Measurements from ENCODE around the gene ITPK1.

DNA sequence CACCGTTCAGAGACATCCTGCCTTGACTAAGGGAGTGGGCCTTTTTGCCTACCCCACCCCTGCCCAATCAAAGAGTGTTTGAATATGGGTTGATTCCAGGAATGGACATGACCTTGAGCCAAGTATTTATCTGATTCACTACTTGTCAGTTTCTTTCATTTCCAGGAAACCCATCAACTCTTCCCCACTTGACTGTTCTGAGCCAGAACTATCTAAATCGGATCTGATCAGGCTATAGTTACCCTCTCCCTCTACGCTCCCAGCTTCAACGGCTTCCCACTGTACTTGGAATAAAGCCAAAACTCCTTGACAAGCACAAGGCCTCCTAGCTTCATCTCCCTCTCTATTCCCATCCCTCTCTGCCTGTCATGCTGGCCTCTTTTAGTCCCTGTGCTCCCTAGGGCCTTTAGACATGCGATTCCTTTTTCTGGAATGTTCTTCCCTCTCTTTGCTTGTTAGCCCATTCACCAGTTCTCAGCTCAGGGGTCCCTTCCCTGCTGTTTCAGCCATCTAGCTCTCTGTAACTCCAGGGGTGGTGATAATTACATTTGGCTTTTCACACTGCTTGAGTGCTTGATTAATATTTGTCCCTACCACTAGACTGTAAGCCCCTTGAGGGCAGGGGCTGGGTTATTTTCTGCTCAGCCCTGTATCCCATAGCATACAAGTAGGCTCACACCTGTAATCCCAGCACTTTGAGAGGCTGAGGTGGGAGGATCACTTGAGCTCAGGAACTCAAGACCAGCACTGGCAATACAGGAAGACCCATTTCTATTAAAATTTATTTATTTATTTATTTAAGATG lies 5.5 kb upstream of the ITPK1 start:
- TF ChIP-seq, protein P1, sequence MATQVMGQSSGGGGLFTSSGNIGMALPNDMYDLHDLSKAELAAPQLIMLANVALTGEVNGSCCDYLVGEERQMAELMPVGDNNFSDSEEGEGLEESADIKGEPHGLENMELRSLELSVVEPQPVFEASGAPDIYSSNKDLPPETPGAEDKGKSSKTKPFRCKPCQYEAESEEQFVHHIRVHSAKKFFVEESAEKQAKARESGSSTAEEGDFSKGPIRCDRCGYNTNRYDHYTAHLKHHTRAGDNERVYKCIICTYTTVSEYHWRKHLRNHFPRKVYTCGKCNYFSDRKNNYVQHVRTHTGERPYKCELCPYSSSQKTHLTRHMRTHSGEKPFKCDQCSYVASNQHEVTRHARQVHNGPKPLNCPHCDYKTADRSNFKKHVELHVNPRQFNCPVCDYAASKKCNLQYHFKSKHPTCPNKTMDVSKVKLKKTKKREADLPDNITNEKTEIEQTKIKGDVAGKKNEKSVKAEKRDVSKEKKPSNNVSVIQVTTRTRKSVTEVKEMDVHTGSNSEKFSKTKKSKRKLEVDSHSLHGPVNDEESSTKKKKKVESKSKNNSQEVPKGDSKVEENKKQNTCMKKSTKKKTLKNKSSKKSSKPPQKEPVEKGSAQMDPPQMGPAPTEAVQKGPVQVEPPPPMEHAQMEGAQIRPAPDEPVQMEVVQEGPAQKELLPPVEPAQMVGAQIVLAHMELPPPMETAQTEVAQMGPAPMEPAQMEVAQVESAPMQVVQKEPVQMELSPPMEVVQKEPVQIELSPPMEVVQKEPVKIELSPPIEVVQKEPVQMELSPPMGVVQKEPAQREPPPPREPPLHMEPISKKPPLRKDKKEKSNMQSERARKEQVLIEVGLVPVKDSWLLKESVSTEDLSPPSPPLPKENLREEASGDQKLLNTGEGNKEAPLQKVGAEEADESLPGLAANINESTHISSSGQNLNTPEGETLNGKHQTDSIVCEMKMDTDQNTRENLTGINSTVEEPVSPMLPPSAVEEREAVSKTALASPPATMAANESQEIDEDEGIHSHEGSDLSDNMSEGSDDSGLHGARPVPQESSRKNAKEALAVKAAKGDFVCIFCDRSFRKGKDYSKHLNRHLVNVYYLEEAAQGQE (tag by site-specific recombination; IDR thresholded peaks at IDR 0.05), result no peak
- TF ChIP-seq, protein P2, sequence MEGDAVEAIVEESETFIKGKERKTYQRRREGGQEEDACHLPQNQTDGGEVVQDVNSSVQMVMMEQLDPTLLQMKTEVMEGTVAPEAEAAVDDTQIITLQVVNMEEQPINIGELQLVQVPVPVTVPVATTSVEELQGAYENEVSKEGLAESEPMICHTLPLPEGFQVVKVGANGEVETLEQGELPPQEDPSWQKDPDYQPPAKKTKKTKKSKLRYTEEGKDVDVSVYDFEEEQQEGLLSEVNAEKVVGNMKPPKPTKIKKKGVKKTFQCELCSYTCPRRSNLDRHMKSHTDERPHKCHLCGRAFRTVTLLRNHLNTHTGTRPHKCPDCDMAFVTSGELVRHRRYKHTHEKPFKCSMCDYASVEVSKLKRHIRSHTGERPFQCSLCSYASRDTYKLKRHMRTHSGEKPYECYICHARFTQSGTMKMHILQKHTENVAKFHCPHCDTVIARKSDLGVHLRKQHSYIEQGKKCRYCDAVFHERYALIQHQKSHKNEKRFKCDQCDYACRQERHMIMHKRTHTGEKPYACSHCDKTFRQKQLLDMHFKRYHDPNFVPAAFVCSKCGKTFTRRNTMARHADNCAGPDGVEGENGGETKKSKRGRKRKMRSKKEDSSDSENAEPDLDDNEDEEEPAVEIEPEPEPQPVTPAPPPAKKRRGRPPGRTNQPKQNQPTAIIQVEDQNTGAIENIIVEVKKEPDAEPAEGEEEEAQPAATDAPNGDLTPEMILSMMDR (tag by site-specific recombination; IDR thresholded peaks at IDR 0.05), result no peak
- no peak for TF ChIP-seq ZNF175 (tag by site-specific recombination; IDR thresholded peaks at IDR 0.05)
- TF ChIP-seq GFI1B (tag by site-specific recombination; IDR thresholded peaks at IDR 0.05), result no peak
- TF ChIP-seq ZNF561 (tag by site-specific recombination; IDR thresholded peaks at IDR 0.05; ENCODE audit: borderline replicate concordance), result no peak
- TF ChIP-seq MYNN (tag by site-specific recombination; IDR thresholded peaks at IDR 0.05; ENCODE audit: borderline replicate concordance), result no peak
- TF ChIP-seq ZNF350 (tag by site-specific recombination; IDR thresholded peaks at IDR 0.05), result no peak
- TF ChIP-seq ZNF585B (tag by site-specific recombination; IDR thresholded peaks at IDR 0.05), result no peak
- no peak for TF ChIP-seq ZNF37A (tag by site-specific recombination; IDR thresholded peaks at IDR 0.05)
- no peak for TF ChIP-seq ZNF654 (tag by site-specific recombination; IDR thresholded peaks at IDR 0.05; ENCODE audit: low read depth)
- no peak for TF ChIP-seq ZNF707 (tag by site-specific recombination; IDR thresholded peaks at IDR 0.05)
- TF ChIP-seq ZNF600 (tag by site-specific recombination; IDR thresholded peaks at IDR 0.05), result no peak
